Vagina (tissue), 2 donors: ENCODE results near the gene GDF11.

Source experiments
- CTCF ChIP-seq, 3 experiments: fragments of 450-650 bp in 2 of 3; fragments of 200-600 bp in 1 of 3; sonication (generic) in 1 of 3; IDR thresholded peaks; one replicate each; pipeline ENCODE4 v1.5.1; 2017 to 2019; ENCODE audit warnings: antibody characterized with exemption in 3 of 3, mild to moderate bottlenecking in 2 of 3, moderate library complexity in 2 of 3
- POLR2AphosphoS5 ChIP-seq, 2 donors: sonication (generic); formaldehyde crosslinking; IDR thresholded peaks; one replicate each; pipeline ENCODE4 v1.9.0; 2017; ENCODE audit warnings: antibody characterized with exemption in 2 of 2, mild to moderate bottlenecking in 2 of 2, low read depth in 1 of 2; ENCODE audit not compliant: insufficient read depth in 1 of 2

- TF ChIP-seq CTCF (IDR thresholded peaks at IDR 0.05), result no peak
- no peak for TF ChIP-seq POLR2AphosphoS5 (IDR thresholded peaks at IDR 0.05; ENCODE audit: insufficient read depth in 1 of 2, low read depth in 1 of 2)
These were observed 49.4 kb upstream of the GDF11 start for GRCh38 chr12:55693323-55694187.
